Astrocyte (in vitro differentiated cells and primary cell): ENCODE results near the gene KIAA1217.

Source experiments
- CTCF ChIP-seq: IDR thresholded peaks from 2 replicates; pipeline ENCODE4 v1.5.1; 2011; ENCODE audit warnings: low read depth, mild to moderate bottlenecking, inconsistent platforms, low read length, moderate library complexity; ENCODE audit not compliant: insufficient read depth
- EZH2 ChIP-seq: IDR thresholded peaks from 2 replicates; pipeline ENCODE4 v1.6.1; 2012; ENCODE audit warnings: mild to moderate bottlenecking, low read length, inconsistent platforms; ENCODE audit not compliant: insufficient read depth

- TF ChIP-seq CTCF (no peak), EZH2 (no peak)
Observed at GRCh38 chr10:24544776-24545175, 335.8 kb downstream of the KIAA1217 start.
